Mammary epithelial cell (primary cell): ENCODE data around the gene AKAP13.

Experiments
- EZH2 ChIP-seq: IDR thresholded peaks from 2 replicates; pipeline ENCODE4 v1.6.1; 2012; ENCODE audit warnings: low read length, inconsistent platforms, borderline replicate concordance
- TF ChIP-seq, protein P1 (sequence below), 2 donors: IDR thresholded peaks in 1 of 2; conservative IDR thresholded peaks in 1 of 2; 2 replicates each; pipeline ENCODE4 v1.5.1; 2011 to 2012; ENCODE audit warnings: inconsistent platforms in 2 of 2, low read length in 2 of 2, mild to moderate bottlenecking in 2 of 2, control low read depth in 1 of 2, low read depth in 1 of 2; ENCODE audit not compliant: insufficient read depth in 1 of 2; ENCODE audit errors: extremely low read depth in 1 of 2

GRCh38 chr15:85557385-85557784 is 177.0 kb downstream of the AKAP13 start:
- TF ChIP-seq, protein P1, sequence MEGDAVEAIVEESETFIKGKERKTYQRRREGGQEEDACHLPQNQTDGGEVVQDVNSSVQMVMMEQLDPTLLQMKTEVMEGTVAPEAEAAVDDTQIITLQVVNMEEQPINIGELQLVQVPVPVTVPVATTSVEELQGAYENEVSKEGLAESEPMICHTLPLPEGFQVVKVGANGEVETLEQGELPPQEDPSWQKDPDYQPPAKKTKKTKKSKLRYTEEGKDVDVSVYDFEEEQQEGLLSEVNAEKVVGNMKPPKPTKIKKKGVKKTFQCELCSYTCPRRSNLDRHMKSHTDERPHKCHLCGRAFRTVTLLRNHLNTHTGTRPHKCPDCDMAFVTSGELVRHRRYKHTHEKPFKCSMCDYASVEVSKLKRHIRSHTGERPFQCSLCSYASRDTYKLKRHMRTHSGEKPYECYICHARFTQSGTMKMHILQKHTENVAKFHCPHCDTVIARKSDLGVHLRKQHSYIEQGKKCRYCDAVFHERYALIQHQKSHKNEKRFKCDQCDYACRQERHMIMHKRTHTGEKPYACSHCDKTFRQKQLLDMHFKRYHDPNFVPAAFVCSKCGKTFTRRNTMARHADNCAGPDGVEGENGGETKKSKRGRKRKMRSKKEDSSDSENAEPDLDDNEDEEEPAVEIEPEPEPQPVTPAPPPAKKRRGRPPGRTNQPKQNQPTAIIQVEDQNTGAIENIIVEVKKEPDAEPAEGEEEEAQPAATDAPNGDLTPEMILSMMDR (conservative IDR thresholded peaks at IDR 0.05 in 1 of 2, IDR thresholded peaks at IDR 0.05 in 1 of 2; ENCODE audit: extremely low read depth in 1 of 2, insufficient read depth in 1 of 2, low read depth in 1 of 2, low read length in 2 of 2): no peak
- no peak for TF ChIP-seq EZH2
